HUDEP-2 (cell line): Measurements from ENCODE around the gene IMP3.

Experiments used
- DNase-seq, 76 experiments: peaks; one replicate each; lab custom pipeline; 2025; ENCODE audit not compliant: unreplicated experiment in 76 of 76; lab: John Stamatoyannopoulos, UW

Gene IMP3

DNA sequence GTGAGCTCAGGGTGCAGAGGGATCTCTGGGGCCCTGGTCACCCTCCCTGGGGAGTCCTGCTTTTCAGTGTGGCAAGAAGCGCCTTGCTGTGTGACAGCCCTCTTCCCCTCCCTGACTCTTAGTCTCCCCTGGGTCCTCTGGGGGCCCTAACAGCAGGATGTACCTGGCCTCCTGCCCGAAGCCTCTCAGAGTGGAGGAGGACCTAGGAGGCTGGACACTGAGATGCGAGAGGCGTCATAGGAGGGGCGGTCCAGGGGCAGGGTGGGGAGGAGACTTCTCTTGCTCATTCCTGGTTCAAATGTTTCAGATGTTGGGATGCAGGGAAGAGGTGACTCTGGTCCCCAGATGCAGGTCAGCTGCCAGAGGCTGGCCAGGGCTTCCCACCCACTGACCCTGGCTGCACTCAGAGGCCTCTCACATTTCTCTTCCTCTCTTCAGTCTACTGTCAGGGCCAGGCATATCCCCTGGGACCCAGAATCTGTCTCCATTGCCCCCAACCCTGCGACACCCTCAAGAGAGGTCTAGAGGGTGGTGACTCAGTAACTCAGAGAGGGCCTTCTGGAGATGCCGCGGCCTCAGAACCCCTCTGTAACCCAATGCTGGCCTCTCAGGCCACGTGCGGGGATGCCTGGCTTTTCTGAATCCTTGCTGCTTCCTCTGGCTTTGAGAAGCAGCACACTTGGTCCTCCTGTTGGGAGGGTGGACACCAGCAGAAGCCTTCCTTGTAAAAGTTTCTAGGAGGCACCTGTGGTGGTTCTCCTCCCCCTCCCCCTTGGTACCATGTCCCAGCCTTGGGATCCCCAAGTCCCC lies 33.6 kb upstream of the IMP3 start:
- no peak for DNase-seq

DNA sequence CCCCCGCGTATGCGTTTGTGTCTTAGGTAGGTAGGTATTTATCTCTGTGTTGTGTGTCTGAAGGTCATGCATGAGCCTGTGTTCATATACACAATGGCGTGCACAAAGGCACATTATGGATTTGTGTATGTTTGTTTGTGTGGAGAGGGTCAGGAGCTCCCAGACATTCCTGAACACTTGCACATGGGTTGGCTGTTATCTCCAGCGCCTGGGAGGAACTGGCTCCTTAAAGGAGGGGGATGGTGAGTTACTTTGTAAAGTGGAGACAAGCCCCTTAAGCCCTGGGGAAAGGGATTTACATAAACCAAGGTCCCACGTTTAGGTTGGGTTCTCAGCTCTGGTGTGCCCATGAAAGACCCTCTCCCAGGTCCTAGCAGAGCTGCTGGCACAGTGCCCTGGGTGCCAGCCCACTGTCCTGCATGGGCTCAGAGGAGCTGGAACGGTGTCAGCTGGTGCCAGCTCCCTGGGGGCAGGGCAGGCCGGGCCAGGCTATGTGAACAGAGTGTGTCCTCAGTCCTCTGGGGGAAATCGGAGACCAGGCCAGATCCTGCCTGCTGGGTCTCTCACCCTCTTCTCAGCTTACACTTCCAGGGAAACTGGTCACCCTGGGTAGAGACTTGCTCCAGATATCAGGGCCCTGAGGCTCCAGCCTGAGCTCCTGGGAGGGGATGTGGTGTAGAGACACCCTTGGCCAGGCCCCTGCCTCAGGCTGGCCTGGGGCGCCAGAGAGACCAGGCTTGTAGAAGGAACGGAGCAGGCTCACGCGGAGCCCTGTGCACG lies 32.8 kb upstream of the IMP3 start:
- DNase-seq, result no peak

- DNase-seq, result no peak
Observed at GRCh38 chr15:75671730-75672602, 31.9 kb upstream of the IMP3 start.

DNA sequence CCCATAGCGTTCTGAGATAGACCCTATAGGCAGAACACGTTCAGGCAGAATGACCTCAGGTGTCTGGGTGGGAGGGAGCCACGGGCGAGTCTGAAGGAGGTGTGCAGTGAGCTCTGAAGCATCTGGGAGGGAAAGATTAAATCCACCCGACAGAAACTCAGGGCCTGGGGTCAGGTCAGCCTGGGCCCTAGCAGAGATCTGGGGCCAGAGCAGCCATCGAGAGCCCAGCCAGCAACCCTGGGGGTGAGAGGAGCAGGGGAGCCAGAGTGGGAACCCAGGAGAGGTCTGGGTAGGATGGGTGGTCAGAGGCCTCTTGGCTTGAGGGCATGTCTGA lies 29.8 kb upstream of the IMP3 start:
- DNase-seq, result no peak

DNA sequence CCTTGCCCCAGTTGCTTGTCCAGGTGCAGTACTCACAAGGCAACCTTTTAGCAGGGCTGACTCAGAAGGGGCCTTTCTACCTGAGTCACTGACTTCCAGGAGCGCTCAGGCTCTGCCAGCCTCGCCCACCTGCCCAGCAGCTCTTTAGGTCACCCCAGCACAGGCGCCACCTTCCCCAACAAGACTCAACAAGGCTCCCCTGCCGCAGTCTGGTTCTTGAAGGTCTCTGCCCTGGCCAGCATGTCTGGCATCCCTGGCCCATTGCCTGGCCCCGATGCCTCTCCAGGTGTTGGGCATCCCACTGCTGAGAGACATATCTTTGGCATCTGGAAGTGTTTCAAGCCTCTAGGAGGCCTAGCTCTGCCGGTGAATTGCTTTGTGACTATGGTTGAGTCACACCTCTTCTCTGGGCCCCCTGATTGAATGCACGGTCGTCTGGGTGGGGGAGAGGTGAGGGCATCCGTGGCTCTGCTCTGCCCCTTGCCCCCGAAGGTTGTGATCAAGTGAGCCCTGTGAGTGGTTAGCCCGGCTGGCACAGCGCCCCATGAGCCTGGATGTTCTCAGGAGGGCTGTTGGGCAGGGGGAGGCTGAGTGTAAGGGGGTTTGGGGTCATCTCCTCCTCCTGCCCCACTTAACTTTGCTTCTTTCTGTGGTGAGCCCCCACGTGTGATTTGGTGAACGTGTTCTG lies 29.3 kb upstream of the IMP3 start:
- no peak for DNase-seq

GRCh38 chr15:75666823-75667501 lies 26.9 kb upstream of the IMP3 start:
- DNase-seq, result peak in 5 of 76 experiments; percentile 3 to 10 (median 7)

- DNase-seq, result no peak
Observed at GRCh38 chr15:75663931-75664421, 24.0 kb upstream of the IMP3 start.

DNA sequence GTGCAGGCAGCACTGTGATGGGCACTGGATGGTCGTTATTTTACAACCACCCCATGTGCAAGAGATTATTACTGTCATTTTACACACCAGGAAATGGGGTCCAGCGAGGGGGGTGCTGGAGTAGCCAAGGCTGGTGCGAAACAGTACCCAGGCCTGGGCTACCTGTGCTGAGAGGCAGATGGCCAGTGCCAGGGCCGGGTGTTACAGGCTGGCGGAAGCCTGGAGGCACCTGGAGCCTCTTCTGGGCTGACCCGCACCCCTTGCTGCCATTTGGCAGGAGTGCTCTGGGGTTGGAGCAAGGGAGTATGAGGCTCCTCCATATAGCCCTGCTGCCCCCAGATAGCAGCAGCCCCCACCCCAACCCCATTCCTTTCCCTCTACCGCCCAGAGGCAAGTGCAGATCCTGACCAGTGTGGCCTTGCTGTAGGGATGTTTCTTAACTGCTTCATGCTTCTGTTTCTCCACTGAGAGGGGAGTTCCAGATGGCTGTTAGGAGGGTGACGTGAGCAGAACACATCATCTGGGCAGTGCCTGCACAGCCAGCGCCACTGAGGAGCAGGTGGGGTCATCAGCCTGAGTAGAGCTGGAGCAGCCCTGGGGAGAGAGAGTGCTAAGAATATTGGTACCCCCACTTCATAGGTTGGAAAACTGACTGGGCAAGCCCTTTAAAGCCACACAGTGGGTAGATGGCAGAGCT lies 22.9 kb upstream of the IMP3 start:
- no peak for DNase-seq

DNA sequence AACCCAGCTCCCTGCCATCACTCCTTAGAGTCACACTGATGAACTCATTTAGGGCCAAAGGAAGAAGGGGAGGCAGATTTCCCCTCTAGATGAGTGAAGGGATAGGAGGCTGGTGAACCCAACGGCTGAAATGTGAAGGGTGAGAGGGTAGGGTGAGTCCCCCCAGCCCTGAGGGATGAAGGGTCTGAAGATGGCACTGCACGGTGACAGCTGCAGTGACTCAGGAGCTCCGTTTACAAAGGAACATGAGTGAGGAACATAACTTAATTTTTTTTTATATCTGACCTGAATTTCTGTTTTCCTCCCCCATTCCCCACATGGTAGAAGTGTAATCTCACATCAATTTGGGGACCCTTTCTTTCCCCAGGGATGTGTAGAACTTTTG lies 21.7 kb upstream of the IMP3 start:
- no peak for DNase-seq

GRCh38 chr15:75661100-75661755 lies 21.2 kb upstream of the IMP3 start:
- peak in 12 of 76 experiments; percentile 6 to 41 (median 18) for DNase-seq

DNA sequence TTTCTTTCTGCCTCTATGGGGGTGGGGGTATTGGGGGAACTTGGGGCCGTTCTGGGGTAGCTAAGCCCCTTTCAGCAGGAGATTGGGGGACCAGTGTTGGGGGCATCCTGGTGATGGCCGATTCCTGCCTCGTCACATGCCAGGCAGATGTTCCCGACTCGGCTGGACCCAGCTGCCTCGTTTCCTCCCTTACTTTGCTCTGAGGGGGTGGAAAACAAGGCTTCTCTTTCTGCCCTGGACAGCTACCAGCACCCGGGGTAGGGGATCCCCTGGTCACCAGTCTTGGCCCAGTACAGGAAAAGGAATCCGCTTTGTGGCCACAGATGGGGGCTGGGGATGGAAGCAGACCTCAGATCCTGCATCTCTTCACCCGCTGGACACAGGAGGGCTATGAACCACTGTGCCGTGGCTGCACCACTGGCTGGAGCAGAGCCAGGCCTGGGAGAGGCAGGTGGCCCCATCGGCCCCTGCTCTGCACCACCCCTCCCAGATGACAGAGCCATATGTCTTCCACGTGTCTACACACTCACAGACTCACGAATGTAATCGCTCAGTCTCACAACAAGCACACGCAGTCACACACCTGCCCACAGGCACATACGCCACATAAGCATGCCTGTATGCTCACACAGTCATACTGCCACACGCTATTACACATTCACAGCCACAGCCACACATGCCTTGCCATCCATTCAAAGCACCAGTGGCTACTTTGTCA lies 20.1 kb upstream of the IMP3 start:
- DNase-seq, result no peak

GRCh38 chr15:75659141-75659771 lies 19.2 kb upstream of the IMP3 start:
- DNase-seq, result no peak

GRCh38 chr15:75656813-75657212 lies 16.8 kb upstream of the IMP3 start:
- DNase-seq, result no peak

GRCh38 chr15:75656331-75656730 lies 16.3 kb upstream of the IMP3 start:
- DNase-seq, result no peak

DNA sequence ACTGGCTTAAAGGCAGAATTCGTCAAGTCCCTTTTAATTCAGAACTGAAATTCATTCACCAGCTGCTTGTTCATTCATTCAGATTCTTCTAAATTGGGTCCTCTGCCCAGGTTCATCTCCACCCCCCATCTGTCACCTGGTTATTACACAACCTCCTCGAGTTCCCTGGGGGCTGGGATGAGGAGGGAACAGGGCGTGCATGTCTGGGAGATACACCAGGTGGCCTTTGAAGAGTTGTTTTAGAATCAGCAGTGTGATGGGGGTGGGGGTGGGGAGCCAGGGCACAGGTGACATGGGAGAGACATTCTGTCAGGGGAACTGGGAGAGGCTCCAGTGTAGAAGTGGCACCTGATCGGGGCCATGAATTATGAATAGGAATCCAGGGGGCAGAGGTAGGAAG lies 15.9 kb upstream of the IMP3 start:
- no peak for DNase-seq

DNA sequence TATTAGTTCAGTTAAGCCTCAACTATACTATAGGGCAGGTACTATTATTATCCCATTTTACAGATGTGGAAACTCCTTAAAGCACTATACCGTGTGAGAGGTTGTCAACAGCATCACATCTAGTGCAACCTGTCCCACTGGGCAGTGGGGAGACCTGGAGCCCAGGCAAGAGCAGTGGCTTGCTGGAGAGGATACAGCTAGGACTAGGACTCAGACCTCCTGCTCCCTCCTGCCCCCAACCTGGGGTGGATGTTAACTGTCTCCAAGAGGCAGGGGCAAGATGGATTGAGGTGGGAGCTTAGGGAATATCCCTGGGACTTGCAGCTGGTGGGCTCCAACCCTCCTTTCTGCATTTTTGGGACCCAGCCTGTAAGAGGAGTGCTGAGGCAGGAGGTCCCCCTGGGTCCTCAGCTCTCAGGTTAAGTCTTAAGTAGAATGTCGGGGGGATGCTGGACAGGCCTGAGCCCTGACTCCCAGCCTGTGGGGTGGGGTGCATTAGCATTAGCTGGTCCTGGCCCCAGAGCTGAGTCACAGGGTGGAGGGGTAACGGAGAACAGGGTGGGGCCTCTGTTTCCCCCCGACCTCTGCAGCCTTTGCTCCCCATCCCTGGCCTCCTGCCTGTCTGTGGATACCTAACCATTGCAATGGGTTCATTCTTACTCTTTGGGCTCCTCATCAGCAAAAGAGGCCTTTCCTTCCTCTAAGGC lies 14.3 kb upstream of the IMP3 start:
- no peak for DNase-seq

- DNase-seq, result no peak
Observed at GRCh38 chr15:75653347-75653913, 13.4 kb upstream of the IMP3 start.
